ENCODE data around the gene TUBGCP6. TPM values are rescaled to one million over a fixed set of nuclear protein-coding genes. Genes with fewer than 3 reads are reported as not detected.
"Not testable (repeated sequence)": the region's sequence is repeated elsewhere in the genome, so short reads cannot be mapped to it uniquely, and the experiment has no call there.

The TUBGCP6 gene
- total and polyA plus RNA-seq, 9 donors, result 21.4 to 35.3 (median 26.2) TPM

DNA sequence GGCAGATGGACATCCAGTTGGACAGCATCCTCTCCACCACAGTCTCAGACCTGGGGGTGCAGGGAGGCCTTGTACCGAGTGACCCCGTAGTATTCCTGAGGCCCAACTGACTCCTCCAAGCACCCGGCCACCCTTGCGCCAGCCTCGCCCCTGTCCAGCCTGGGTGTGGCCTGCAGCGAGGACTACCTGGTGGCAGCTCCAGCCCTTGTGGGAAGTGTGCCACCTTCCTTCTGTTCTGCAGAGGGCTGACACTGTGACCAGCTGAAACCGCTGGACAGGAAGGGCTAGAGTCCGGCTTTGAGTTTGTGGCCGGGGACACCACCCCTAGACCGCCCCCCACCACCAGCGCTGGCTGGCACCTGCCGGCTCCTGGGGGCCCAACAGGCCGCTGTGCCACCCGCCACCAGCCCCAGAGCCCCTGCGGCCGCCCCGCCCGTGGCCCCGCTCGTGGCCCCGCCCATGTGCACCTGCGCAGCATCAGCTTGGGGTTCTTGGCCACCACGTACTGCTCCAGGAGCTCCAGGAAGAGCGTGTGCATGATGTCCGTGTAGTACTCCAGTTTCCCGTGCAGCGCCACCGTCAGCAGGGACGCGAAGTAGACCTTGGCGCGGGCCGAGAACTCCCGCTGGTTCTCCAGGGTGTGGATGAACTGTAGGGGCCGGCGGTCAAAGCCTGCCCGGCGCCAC lies 35.3 kb upstream of the TUBGCP6 start:
- WGBS (ENCODE audit: insufficient coverage), result 93% methylated on average over 36 of the region's 38 CpGs
- Histone ChIP-seq H3K4me1 (ENCODE audit: control insufficient read depth, insufficient read depth, low read length) (peaks cover 12% of the 10 kb centered on the region), H3K36me3 (ENCODE audit: control insufficient read depth, insufficient read depth, low read length) (peaks cover 87% of the 10 kb centered on the region), H3K4me3 (ENCODE audit: low read length) (no peak overlapping the region), H3K27me3 (ENCODE audit: control insufficient read depth, insufficient read depth, low read length) (no peaks in the 10 kb centered on the region), H3K27ac (ENCODE audit: low read length) (no peak overlapping the region), H3K9me3 (replicated peaks; ENCODE audit: control insufficient read depth, low read depth, low read length) (no peaks in the 10 kb centered on the region)
- no peak for DNase-seq

- DNase-seq, result no peak
- Histone ChIP-seq H3K27ac (ENCODE audit: low read length) (no peak overlapping the region), H3K9me3 (replicated peaks; ENCODE audit: control insufficient read depth, low read depth, low read length) (no peaks in the 10 kb centered on the region), H3K4me1 (ENCODE audit: control insufficient read depth, insufficient read depth, low read length) (peaks cover 16% of the 10 kb centered on the region), H3K4me3 (ENCODE audit: low read length) (no peak overlapping the region), H3K36me3 (ENCODE audit: control insufficient read depth, insufficient read depth, low read length) (peaks cover 84% of the 10 kb centered on the region), H3K27me3 (ENCODE audit: control insufficient read depth, insufficient read depth, low read length) (no peaks in the 10 kb centered on the region)
- WGBS (ENCODE audit: insufficient coverage), result 86% methylated on average over 27 of the region's 30 CpGs
These were observed 34.3 kb upstream of the TUBGCP6 start for GRCh38 chr22:50278956-50279619.

GRCh38 chr22:50278461-50278860 lies 33.6 kb upstream of the TUBGCP6 start:
- H3K27ac ChIP-seq (ENCODE audit: low read length), result no peak overlapping the region
- H3K27me3 ChIP-seq (ENCODE audit: control insufficient read depth, insufficient read depth, low read length), result no peaks in the 10 kb centered on the region
- no peak overlapping the region for H3K4me3 ChIP-seq (ENCODE audit: low read length)
- H3K36me3 ChIP-seq (ENCODE audit: control insufficient read depth, insufficient read depth, low read length), result peaks cover 81% of the 10 kb centered on the region
- DNase-seq, result no peak
- H3K9me3 ChIP-seq (replicated peaks; ENCODE audit: control insufficient read depth, low read depth, low read length), result no peaks in the 10 kb centered on the region
- peaks cover 17% of the 10 kb centered on the region for H3K4me1 ChIP-seq (ENCODE audit: control insufficient read depth, insufficient read depth, low read length)
- WGBS (ENCODE audit: insufficient coverage), result 89% methylated on average over 21 of the region's 21 CpGs

GRCh38 chr22:50277761-50278160 lies 32.9 kb upstream of the TUBGCP6 start:
- Histone ChIP-seq H3K4me3 (ENCODE audit: low read length) (no peak overlapping the region), H3K4me1 (ENCODE audit: control insufficient read depth, insufficient read depth, low read length) (peaks cover 17% of the 10 kb centered on the region), H3K9me3 (replicated peaks; ENCODE audit: control insufficient read depth, low read depth, low read length) (no peaks in the 10 kb centered on the region), H3K36me3 (ENCODE audit: control insufficient read depth, insufficient read depth, low read length) (peaks cover 76% of the 10 kb centered on the region), H3K27ac (ENCODE audit: low read length) (no peak overlapping the region), H3K27me3 (ENCODE audit: control insufficient read depth, insufficient read depth, low read length) (peaks cover 2% of the 10 kb centered on the region)
- WGBS (ENCODE audit: insufficient coverage), result 80% methylated on average over 18 of the region's 25 CpGs
- DNase-seq, result no peak

DNA sequence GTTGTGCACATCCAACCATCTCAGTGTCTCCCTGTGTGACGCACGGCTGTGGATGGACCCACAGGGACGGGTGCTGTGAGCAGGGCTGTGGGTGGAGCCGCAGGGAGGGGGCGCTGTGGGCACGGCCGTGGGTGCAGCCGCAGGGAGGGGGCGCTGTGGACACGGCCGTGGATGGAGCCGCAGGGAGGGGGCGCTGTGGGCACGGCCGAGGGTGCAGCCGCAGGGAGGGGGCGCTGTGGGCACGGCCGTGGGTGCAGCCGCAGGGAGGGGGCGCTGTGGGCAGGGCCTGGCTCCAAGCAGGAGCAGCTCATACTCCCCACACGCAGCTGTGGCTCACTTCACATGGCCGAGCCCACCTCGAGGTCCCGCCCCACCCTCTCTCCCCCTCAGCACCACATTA lies 31.3 kb upstream of the TUBGCP6 start:
- no peak for DNase-seq
- Histone ChIP-seq H3K27ac (ENCODE audit: low read length) (no peak overlapping the region), H3K9me3 (replicated peaks; ENCODE audit: control insufficient read depth, low read depth, low read length) (no peaks in the 10 kb centered on the region), H3K36me3 (ENCODE audit: control insufficient read depth, insufficient read depth, low read length) (peaks cover 60% of the 10 kb centered on the region), H3K27me3 (ENCODE audit: control insufficient read depth, insufficient read depth, low read length) (peaks cover 18% of the 10 kb centered on the region), H3K4me3 (ENCODE audit: low read length) (no peak overlapping the region), H3K4me1 (ENCODE audit: control insufficient read depth, insufficient read depth, low read length) (peaks cover 13% of the 10 kb centered on the region)
- WGBS (ENCODE audit: insufficient coverage), result 74% methylated on average over 16 of the region's 25 CpGs

DNA sequence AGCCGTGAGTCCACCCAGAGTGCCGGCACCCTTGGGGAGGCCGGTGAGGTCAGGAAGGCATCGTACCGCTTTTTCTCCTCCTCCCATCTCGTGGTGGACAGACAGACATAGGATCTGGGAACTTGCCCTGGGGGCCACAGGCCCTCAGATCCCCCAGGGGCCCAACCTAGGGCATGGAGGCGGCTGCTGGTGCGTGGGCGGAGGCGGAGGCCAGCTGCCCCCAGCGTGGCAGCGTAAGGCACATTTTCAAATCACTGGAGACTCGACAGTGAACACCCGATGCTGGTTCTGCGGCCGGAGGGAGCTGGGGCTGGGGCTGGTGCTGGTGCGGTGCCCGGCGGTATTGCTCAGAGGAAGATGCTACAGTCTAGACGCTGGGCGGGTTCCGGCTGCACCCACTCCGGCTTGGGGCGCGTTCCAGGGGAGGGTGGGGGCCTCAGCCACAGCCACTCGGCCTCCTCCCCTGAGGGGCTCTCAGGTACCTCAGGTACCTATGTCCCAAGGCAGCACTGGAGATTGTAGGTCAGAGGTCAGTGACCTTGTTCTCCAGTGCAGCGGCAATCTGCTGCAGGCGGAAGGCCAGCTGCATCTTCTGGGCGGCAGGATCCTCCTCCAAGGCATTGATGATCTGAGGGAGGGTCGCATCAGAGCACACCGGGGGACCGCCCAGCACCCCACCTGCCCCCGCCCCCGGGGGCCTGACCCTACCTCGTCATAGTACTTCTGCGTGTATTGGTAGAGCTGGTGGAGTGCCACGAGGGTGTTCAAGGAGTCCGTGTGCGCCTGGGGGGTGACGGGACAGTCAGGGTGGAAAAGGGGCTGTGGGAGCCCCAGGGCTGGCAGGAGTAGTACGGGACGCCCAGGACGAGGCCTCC lies 30.6 kb upstream of the TUBGCP6 start:
- Histone ChIP-seq H3K36me3 (ENCODE audit: control insufficient read depth, insufficient read depth, low read length) (peaks cover 53% of the 10 kb centered on the region), H3K27me3 (ENCODE audit: control insufficient read depth, insufficient read depth, low read length) (peaks cover 25% of the 10 kb centered on the region), H3K9me3 (replicated peaks; ENCODE audit: control insufficient read depth, low read depth, low read length) (no peaks in the 10 kb centered on the region), H3K4me1 (ENCODE audit: control insufficient read depth, insufficient read depth, low read length) (peaks cover 20% of the 10 kb centered on the region), H3K27ac (ENCODE audit: low read length) (no peak overlapping the region), H3K4me3 (ENCODE audit: low read length) (no peak overlapping the region)
- DNase-seq, result no peak
- WGBS (ENCODE audit: insufficient coverage), result 80% methylated on average over 37 of the region's 43 CpGs

DNA sequence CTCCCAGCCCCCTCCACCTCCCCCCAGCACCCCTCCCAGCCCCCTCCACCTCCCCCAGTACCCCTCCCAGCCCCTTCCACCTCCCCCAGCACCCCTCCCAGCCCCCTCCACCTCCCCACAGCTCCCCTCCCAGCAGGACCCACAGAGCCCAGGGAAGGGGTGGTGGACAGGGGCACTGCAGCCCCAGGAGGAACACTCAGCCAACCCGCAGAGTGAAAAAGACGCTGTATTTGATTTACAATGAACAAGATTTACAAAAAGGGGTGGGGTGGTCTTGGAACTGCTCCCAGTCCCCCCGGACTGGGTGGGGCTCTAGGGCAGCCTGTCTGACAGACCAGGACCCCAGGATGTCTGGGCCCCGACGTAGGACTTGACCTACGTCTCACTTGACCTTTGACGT lies 29.9 kb upstream of the TUBGCP6 start:
- Histone ChIP-seq H3K9me3 (replicated peaks; ENCODE audit: control insufficient read depth, low read depth, low read length) (no peaks in the 10 kb centered on the region), H3K27ac (ENCODE audit: low read length) (no peak overlapping the region), H3K36me3 (ENCODE audit: control insufficient read depth, insufficient read depth, low read length) (peaks cover 47% of the 10 kb centered on the region), H3K27me3 (ENCODE audit: control insufficient read depth, insufficient read depth, low read length) (peaks cover 26% of the 10 kb centered on the region), H3K4me3 (ENCODE audit: low read length) (no peak overlapping the region), H3K4me1 (ENCODE audit: control insufficient read depth, insufficient read depth, low read length) (peaks cover 22% of the 10 kb centered on the region)
- DNase-seq, result no peak
- WGBS (ENCODE audit: insufficient coverage), result 64% methylated on average over 7 of the region's 7 CpGs

- H3K27ac ChIP-seq (ENCODE audit: low read length), result no peak overlapping the region
- peaks cover 31% of the 10 kb centered on the region for H3K27me3 ChIP-seq (ENCODE audit: control insufficient read depth, insufficient read depth, low read length)
- no peaks in the 10 kb centered on the region for H3K9me3 ChIP-seq (replicated peaks; ENCODE audit: control insufficient read depth, low read depth, low read length)
- 64% methylated on average over 2 of the region's 7 CpGs for WGBS (ENCODE audit: insufficient coverage)
- peak; percentile 65 for DNase-seq
- peaks cover 43% of the 10 kb centered on the region for H3K36me3 ChIP-seq (ENCODE audit: control insufficient read depth, insufficient read depth, low read length)
- H3K4me1 ChIP-seq (ENCODE audit: control insufficient read depth, insufficient read depth, low read length), result peaks cover 27% of the 10 kb centered on the region
- no peak overlapping the region for H3K4me3 ChIP-seq (ENCODE audit: low read length)
These were observed 29.5 kb upstream of the TUBGCP6 start for GRCh38 chr22:50274311-50274710.

DNA sequence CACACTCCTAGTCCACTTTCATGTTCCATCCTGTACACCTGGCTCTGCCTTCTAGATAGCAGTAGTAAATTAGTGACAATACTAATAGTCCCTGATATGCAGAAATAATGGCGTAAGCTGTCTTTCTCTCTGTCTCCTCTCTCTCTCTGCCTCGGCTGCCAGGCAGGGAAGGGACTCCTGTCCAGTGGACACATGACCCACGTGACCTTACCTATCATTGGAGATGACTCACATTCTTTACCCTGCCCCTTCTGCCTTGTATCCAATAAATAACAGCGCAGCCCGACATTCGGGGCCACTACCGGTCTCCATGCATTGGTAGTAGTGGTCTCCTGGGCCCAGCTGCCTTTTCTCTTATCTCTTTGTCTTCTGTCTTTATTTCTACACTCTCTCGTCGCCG lies 29.0 kb upstream of the TUBGCP6 start:
- not testable (repeated sequence) for H3K9me3 ChIP-seq (replicated peaks; ENCODE audit: control insufficient read depth, low read depth, low read length); H3K27ac ChIP-seq (ENCODE audit: low read length); DNase-seq; H3K4me3 ChIP-seq (ENCODE audit: low read length)
- Histone ChIP-seq H3K36me3 (ENCODE audit: control insufficient read depth, insufficient read depth, low read length) (peaks cover 37% of the 10 kb centered on the region), H3K4me1 (ENCODE audit: control insufficient read depth, insufficient read depth, low read length) (peaks cover 32% of the 10 kb centered on the region), H3K27me3 (ENCODE audit: control insufficient read depth, insufficient read depth, low read length) (peaks cover 36% of the 10 kb centered on the region)
- WGBS (ENCODE audit: insufficient coverage), result 89% methylated on average over 9 of the region's 10 CpGs

DNA sequence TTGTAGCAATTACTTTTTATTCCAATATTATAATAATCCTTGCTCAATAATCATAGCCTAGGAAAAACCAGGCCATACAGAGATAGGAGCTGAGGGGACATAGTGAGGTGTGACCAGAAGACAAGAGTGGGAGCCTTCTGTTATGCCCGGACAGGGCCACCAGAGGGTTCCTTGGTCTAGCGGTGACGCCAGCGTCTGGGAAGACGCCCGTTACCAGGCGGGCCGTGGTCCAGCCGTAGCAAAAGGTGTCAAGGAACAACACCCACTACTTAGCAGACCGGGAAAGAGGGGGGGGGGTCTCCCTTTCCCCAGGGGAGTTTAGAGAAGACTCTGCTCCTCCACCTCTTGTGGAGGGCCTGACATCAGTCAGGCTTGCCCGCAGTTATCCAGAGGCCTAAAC lies 28.5 kb upstream of the TUBGCP6 start:
- not testable (repeated sequence) for H3K9me3 ChIP-seq (replicated peaks; ENCODE audit: control insufficient read depth, low read depth, low read length); H3K4me3 ChIP-seq (ENCODE audit: low read length); DNase-seq; H3K27ac ChIP-seq (ENCODE audit: low read length)
- Histone ChIP-seq H3K36me3 (ENCODE audit: control insufficient read depth, insufficient read depth, low read length) (peaks cover 33% of the 10 kb centered on the region), H3K4me1 (ENCODE audit: control insufficient read depth, insufficient read depth, low read length) (peaks cover 37% of the 10 kb centered on the region), H3K27me3 (ENCODE audit: control insufficient read depth, insufficient read depth, low read length) (peaks cover 40% of the 10 kb centered on the region)
- WGBS (ENCODE audit: insufficient coverage), result no CpG with 5 or more reads among the region's 11 CpGs

Data from muscle of leg (tissue), 11 donors.